ENCODE measurements around the gene HRAS. TPM values are rescaled to one million over a fixed set of nuclear protein-coding genes. Genes with fewer than 3 reads are reported as not detected.

Gene HRAS
- polyA plus RNA-seq, 1 of the 3 experiments (the other 2 are of a cell fraction), result 217 TPM

DNA sequence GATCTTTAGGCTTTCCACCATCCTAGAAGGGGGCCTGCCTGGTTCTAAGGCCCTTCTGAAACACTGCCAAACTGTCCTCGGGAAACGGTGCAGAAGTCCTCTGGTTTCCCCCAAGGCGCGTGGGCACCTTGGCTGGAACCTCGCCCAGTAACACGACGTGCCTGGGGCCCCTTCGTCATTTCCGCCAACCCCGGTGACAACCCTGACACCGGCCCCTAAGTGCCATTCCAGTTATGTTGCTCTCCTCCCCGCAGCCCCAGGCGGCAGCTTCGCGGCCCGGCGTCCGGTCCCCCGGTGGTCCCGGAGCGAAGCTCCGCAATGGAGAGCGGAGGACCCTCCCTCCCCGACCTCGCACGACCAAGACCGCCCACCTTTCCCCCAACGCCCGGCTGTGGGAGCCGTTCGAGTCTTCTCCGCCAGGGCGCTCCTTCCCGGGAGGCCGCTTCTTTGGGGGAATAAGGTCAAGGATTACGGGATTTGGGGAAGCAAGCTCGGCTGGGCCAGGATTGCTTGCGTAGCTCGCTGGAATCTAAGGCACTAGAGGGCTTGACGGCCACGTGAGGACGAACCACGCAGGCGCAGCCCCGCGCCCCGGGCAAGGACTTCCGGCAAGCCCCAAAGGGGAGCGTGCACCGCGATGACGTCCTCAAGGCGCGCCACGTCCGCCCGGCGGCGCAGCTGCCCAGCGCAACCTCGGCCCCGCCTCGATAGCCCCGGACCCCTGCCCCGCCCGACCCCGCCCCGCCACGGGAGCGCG, 29.0 kb downstream of the HRAS start (continued):
- TF ChIP-seq NFIC (IDR thresholded peaks at IDR 0.05; ENCODE audit: borderline replicate concordance) (0 out of 2 replicates have a peak, but pooled peaks have one; percentile 2), ELF1 (IDR thresholded peaks at IDR 0.05) (peak; percentile 93), GABPA (IDR thresholded peaks at IDR 0.05; ENCODE audit: low read depth) (peak; percentile 68), POLR2AphosphoS5 (IDR thresholded peaks at IDR 0.05; ENCODE audit: low read depth, low read length) (peak; percentile 53)

DNA sequence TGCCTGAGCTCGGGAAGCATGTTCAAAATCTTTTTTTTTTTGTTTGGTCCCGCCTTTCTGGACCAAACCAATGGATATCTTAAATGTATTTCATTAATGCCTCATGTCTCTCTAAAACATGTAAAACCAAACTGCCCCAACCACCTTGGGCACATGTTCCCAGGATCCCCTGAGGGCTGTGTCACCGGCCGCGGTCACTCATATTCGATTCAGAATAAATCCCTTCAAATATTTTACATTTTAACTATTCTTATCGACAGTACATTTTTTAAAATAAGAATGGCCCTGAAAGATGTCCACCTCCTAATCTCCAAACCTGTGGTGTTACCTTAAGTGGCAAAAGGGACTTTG, 30.4 kb downstream of the HRAS start:
- Histone ChIP-seq H3K27ac (ENCODE audit: low read depth in 2 of 2, low read length in 1 of 2) (no peak overlapping the region; a peak in 2 of 4 replicates), H3K9me3 (no peaks in the 10 kb centered on the region), H3K27me3 (ENCODE audit: insufficient read depth) (no peaks in the 10 kb centered on the region), H3K79me2 (ENCODE audit: insufficient read depth) (peaks cover 61% of the 10 kb centered on the region), H3K36me3 (replicated peaks in 1 of 2; ENCODE audit: control insufficient read depth in 1 of 2, insufficient read depth in 2 of 2, low read length in 1 of 2) (peaks cover 6 to 28% of the 10 kb centered on the region in 2 experiments), H3F3A (replicated peaks; ENCODE audit: insufficient read depth) (peaks cover 4% of the 10 kb centered on the region), H3K9me2 (no peaks in the 10 kb centered on the region), H2AFZ (ENCODE audit: low read depth) (no peak overlapping the region), H3K4me2 (peak overlapping the region; percentile 93), H3K9ac (peak overlapping the region; percentile 91; the same call in 1 of the 2 replicates), H4K20me1 (ENCODE audit: insufficient read depth) (0 out of 2 replicates have a peak, but pooled peaks cover 7% of the 10 kb centered on the region), H3K4me1 (ENCODE audit: control insufficient read depth in 1 of 2, insufficient read depth in 2 of 2, low read depth in 1 of 2, low read length in 1 of 2) (peaks cover 7 to 9% of the 10 kb centered on the region in 2 experiments; a peak in 2 of 4 replicates), H3K4me3 (ENCODE audit: low read depth in 2 of 2, low read length in 1 of 2) (peak overlapping the region in 1 of 2 experiments; percentile 86; a peak in 2 of 4 replicates)
- DNase-seq, result no peak
- ChIA-PET POLR2A (no interaction called here), CTCF (interaction anchor here (0.6 to 1.2 kb wide), 3 partner anchors 55 to 255 kb away, joined by 3 read pairs; partner anchors contain the start of gene PTDSS2)
- TF ChIP-seq EZH2phosphoT487 (IDR thresholded peaks at IDR 0.05; ENCODE audit: borderline replicate concordance, low read depth), result no peak
- TF ChIP-seq, protein P1, sequence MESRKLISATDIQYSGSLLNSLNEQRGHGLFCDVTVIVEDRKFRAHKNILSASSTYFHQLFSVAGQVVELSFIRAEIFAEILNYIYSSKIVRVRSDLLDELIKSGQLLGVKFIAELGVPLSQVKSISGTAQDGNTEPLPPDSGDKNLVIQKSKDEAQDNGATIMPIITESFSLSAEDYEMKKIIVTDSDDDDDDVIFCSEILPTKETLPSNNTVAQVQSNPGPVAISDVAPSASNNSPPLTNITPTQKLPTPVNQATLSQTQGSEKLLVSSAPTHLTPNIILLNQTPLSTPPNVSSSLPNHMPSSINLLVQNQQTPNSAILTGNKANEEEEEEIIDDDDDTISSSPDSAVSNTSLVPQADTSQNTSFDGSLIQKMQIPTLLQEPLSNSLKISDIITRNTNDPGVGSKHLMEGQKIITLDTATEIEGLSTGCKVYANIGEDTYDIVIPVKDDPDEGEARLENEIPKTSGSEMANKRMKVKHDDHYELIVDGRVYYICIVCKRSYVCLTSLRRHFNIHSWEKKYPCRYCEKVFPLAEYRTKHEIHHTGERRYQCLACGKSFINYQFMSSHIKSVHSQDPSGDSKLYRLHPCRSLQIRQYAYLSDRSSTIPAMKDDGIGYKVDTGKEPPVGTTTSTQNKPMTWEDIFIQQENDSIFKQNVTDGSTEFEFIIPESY (IDR thresholded peaks at IDR 0.05; ENCODE audit: borderline replicate concordance, low read depth), result no peak
- TF ChIP-seq, protein P2, sequence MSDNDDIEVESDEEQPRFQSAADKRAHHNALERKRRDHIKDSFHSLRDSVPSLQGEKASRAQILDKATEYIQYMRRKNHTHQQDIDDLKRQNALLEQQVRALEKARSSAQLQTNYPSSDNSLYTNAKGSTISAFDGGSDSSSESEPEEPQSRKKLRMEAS (IDR thresholded peaks at IDR 0.05; ENCODE audit: low read depth), result no peak
- no peak for TF ChIP-seq MXI1 (IDR thresholded peaks at IDR 0.05; ENCODE audit: low read depth, low read length)
- TF ChIP-seq ELF1 (IDR thresholded peaks at IDR 0.05), result no peak
- no peak for TF ChIP-seq FOXM1 (IDR thresholded peaks at IDR 0.05; ENCODE audit: low read depth)
- TF ChIP-seq, protein P3, sequence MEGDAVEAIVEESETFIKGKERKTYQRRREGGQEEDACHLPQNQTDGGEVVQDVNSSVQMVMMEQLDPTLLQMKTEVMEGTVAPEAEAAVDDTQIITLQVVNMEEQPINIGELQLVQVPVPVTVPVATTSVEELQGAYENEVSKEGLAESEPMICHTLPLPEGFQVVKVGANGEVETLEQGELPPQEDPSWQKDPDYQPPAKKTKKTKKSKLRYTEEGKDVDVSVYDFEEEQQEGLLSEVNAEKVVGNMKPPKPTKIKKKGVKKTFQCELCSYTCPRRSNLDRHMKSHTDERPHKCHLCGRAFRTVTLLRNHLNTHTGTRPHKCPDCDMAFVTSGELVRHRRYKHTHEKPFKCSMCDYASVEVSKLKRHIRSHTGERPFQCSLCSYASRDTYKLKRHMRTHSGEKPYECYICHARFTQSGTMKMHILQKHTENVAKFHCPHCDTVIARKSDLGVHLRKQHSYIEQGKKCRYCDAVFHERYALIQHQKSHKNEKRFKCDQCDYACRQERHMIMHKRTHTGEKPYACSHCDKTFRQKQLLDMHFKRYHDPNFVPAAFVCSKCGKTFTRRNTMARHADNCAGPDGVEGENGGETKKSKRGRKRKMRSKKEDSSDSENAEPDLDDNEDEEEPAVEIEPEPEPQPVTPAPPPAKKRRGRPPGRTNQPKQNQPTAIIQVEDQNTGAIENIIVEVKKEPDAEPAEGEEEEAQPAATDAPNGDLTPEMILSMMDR (IDR thresholded peaks at IDR 0.05), result no peak
- TF ChIP-seq FOXJ3 (CRISPR knock-in tag; IDR thresholded peaks at IDR 0.05), result no peak
- TF ChIP-seq YY1 (IDR thresholded peaks at IDR 0.05; ENCODE audit: low read depth), result no peak
- TF ChIP-seq CHD2 (IDR thresholded peaks at IDR 0.05; ENCODE audit: low read length, partially characterized antibody), result no peak
- TF ChIP-seq MEF2A (IDR thresholded peaks at IDR 0.05; ENCODE audit: borderline replicate concordance, low read depth), result no peak
- TF ChIP-seq NFIC (IDR thresholded peaks at IDR 0.05; ENCODE audit: borderline replicate concordance), result no peak
- WGBS (ENCODE audit: low lambda C conversion rate), result 96% methylated on average over 7 of the region's 7 CpGs
